HepG2 (cell line): ENCODE measurements around the gene LINGO3. TPM values are rescaled to one million over a fixed set of nuclear protein-coding genes. Genes with fewer than 3 reads are reported as not detected.

Experiments
- ATAC-seq: fragments of 200-7000 bp; cut with Tn5 transposase; 3 replicates; pipeline ENCODE4 v1.9.1; 2020; ENCODE audit warnings: mild to moderate bottlenecking, moderate library complexity
- BruUV-seq: library from RNA; stranded (reverse); fragments of 400-500 nt; replicated peaks from 2 replicates; lab custom pipeline; 2021; lab: Mats Ljungman, UMichigan
- CTCF ChIA-PET: fragments of 300-600 bp; formaldehyde crosslinking; extraction: SDS; loops from one replicate; lab custom pipeline; 2021; ENCODE audit warnings: low total read pairs, inconsistent platforms, low intra/inter-chr PET ratio; lab: Yijun Ruan, JAX
- POLR2A ChIA-PET: fragments of 350-600 bp; sonication (Branson Sonifier 250); formaldehyde crosslinking; loops from one replicate; lab custom pipeline; 2020; ENCODE audit warnings: antibody characterized with exemption, inconsistent platforms; lab: Yijun Ruan, JAX
- DNase-seq: peaks from one replicate; pipeline ENCODE4 v3.0.0-alpha.2; 2015; ENCODE audit warnings: low spot score
- FAIRE-seq: peaks from 3 replicates; lab custom pipeline; 2011; peaks lifted over from hg19 to GRCh38; lab: Jason Lieb, UNC
- H2AFZ ChIP-seq: one replicate; pipeline ENCODE4 v1.6.1; 2011; ENCODE audit warnings: low read length, inconsistent platforms
- H3K27ac ChIP-seq: fragments of 300-600 bp; 3 replicates; pipeline ENCODE4 v1.8.0; 2011; ENCODE audit warnings: mixed run types, mild to moderate bottlenecking, mixed read lengths, low read length, inconsistent platforms; ENCODE audit not compliant: insufficient read depth; ENCODE audit errors: extremely low read length
- H3K27me3 ChIP-seq, 2 experiments: fragments of 200-600 bp in 1 of 2; 2 replicates in 1 of 2; 3 replicates in 1 of 2; pipeline versions ENCODE4 v1.6.0 to v1.8.0; 2011; ENCODE audit warnings: low read length in 2 of 2, mild to moderate bottlenecking in 2 of 2, moderate library complexity in 2 of 2, inconsistent platforms in 1 of 2; ENCODE audit not compliant: insufficient read depth in 2 of 2, control insufficient read depth in 1 of 2
- H3K36me3 ChIP-seq, 2 experiments: fragments of 200-600 bp in 1 of 2; replicated peaks in 1 of 2; 2 replicates in 1 of 2; 3 replicates in 1 of 2; pipeline versions ENCODE4 v1.5.1 to v1.8.0; 2011; ENCODE audit warnings: low read length in 2 of 2, inconsistent platforms in 1 of 2; ENCODE audit not compliant: insufficient read depth in 2 of 2, control insufficient read depth in 1 of 2
- H3K4me1 ChIP-seq: 2 replicates; pipeline ENCODE4 v1.5.1; 2012; ENCODE audit warnings: low read length, inconsistent platforms; ENCODE audit not compliant: insufficient read depth
- H3K4me2 ChIP-seq: 2 replicates; pipeline ENCODE4 v1.6.0; 2011; ENCODE audit warnings: low read depth, low read length, inconsistent platforms
- H3K4me3 ChIP-seq, 3 experiments: fragments of 200-600 bp in 1 of 3; sonication (generic), shearing (Covaris generic) in 1 of 3; replicated peaks in 1 of 3; 2 replicates each; pipeline ENCODE4 v1.5.1; 2011 to 2016; ENCODE audit warnings: low read length in 3 of 3, inconsistent platforms in 2 of 3, low read depth in 2 of 3, mild to moderate bottlenecking in 2 of 3, control low read depth in 1 of 3, mixed read lengths in 1 of 3; ENCODE audit not compliant: insufficient read depth in 1 of 3
- H3K79me2 ChIP-seq: one replicate; pipeline ENCODE4 v1.6.1; 2011; ENCODE audit warnings: low read length, inconsistent platforms; ENCODE audit not compliant: insufficient read depth
- H3K9ac ChIP-seq: 2 replicates; pipeline ENCODE4 v1.6.0; 2011; ENCODE audit warnings: mild to moderate bottlenecking, low read depth, low read length, inconsistent platforms; ENCODE audit not compliant: insufficient read depth
- H3K9me3 ChIP-seq: 2 replicates; pipeline ENCODE4 v1.5.1; 2012; ENCODE audit warnings: mild to moderate bottlenecking, low read length
- H4K20me1 ChIP-seq: 2 replicates; pipeline ENCODE4 v1.6.0; 2011; ENCODE audit warnings: inconsistent platforms, mild to moderate bottlenecking, low read length, moderate library complexity; ENCODE audit not compliant: insufficient read depth
- ASH2L ChIP-seq: fragments of 300-600, 200-600 bp; sonication (generic); IDR thresholded peaks from 2 replicates; pipeline ENCODE4 v1.7.0; 2017; ENCODE audit warnings: low read depth, mild to moderate bottlenecking, moderate library complexity, mixed read lengths, low read length; ENCODE audit not compliant: insufficient read length
- CAMTA2 ChIP-seq: sonication (generic); formaldehyde crosslinking; IDR thresholded peaks from 2 replicates; pipeline ENCODE4 v1.4.0; 2020; ENCODE audit warnings: mild to moderate bottlenecking, missing genetic modification reagents, borderline replicate concordance
- FOXA3 ChIP-seq: IDR thresholded peaks from 2 replicates; pipeline ENCODE4 v1.6.1; 2016; ENCODE audit warnings: missing genetic modification reagents, missing compliant biosample characterization
- FOXK2 ChIP-seq: fragments of 450-650 bp; IDR thresholded peaks from 2 replicates; pipeline ENCODE4 v1.6.1; 2016
- HCFC1 ChIP-seq: fragments of 150-350 bp; IDR thresholded peaks from 2 replicates; pipeline ENCODE4 v1.6.1; 2014; ENCODE audit warnings: low read depth, low read length
- HOXD1 ChIP-seq: sonication (generic); formaldehyde crosslinking; IDR thresholded peaks from 2 replicates; pipeline ENCODE4 v1.5.0; 2020; ENCODE audit warnings: missing genetic modification reagents
- KDM2A ChIP-seq: sonication (generic); formaldehyde crosslinking; IDR thresholded peaks from 2 replicates; pipeline ENCODE4 v1.4.0; 2020; ENCODE audit warnings: low read depth, missing genetic modification reagents, borderline replicate concordance
- KDM4B ChIP-seq: sonication (generic); formaldehyde crosslinking; IDR thresholded peaks from 2 replicates; pipeline ENCODE4 v1.4.0; 2020; ENCODE audit warnings: missing genetic modification reagents
- NFIB ChIP-seq: sonication (generic); formaldehyde crosslinking; IDR thresholded peaks from 2 replicates; pipeline ENCODE4 v1.9.0; 2021; ENCODE audit warnings: missing genetic modification reagents, mild to moderate bottlenecking, borderline replicate concordance
- NR3C1 ChIP-seq: sonication (generic); formaldehyde crosslinking; IDR thresholded peaks from 2 replicates; pipeline ENCODE4 v1.4.0; 2020; ENCODE audit warnings: missing genetic modification reagents
- PHF21A ChIP-seq: sonication (generic); formaldehyde crosslinking; IDR thresholded peaks from 2 replicates; pipeline ENCODE4 v1.5.0; 2020; ENCODE audit warnings: mild to moderate bottlenecking, missing genetic modification reagents
- SMC3 ChIP-seq: IDR thresholded peaks from 2 replicates; pipeline ENCODE4 v1.6.1; 2011; ENCODE audit warnings: low read length, improper control_type of control experiment
- TAF15 ChIP-seq: fragments of 200-400 bp; formaldehyde crosslinking; IDR thresholded peaks from one replicate; pipeline ENCODE4 v1.6.1; 2018; ENCODE audit warnings: mild to moderate bottlenecking, low read depth, low read length; ENCODE audit not compliant: poor library complexity, severe bottlenecking
- ZBTB7A ChIP-seq: sonication (generic); formaldehyde crosslinking; IDR thresholded peaks from 2 replicates; pipeline ENCODE4 v1.8.0; 2022; ENCODE audit warnings: mild to moderate bottlenecking, missing genetic modification reagents
- ZMYM3 ChIP-seq: sonication (generic); formaldehyde crosslinking; IDR thresholded peaks from 2 replicates; pipeline ENCODE4 v1.5.1; 2020; ENCODE audit warnings: mild to moderate bottlenecking, missing genetic modification reagents
- ZNF30 ChIP-seq: sonication (generic); formaldehyde crosslinking; IDR thresholded peaks from 2 replicates; pipeline ENCODE4 v1.5.0; 2020; ENCODE audit warnings: mild to moderate bottlenecking, missing genetic modification reagents
- ZNF343 ChIP-seq: sonication (generic); formaldehyde crosslinking; IDR thresholded peaks from 2 replicates; pipeline ENCODE4 v1.4.0; 2020; ENCODE audit warnings: mild to moderate bottlenecking, missing genetic modification reagents
- ZNF460 ChIP-seq: sonication (generic); formaldehyde crosslinking; IDR thresholded peaks from 2 replicates; pipeline ENCODE4 v1.5.1; 2020; ENCODE audit warnings: missing genetic modification reagents, mild to moderate bottlenecking, borderline replicate concordance
- ZNF468 ChIP-seq: sonication (generic); formaldehyde crosslinking; IDR thresholded peaks from 2 replicates; pipeline ENCODE4 v1.8.0; 2022; ENCODE audit warnings: mild to moderate bottlenecking, moderate library complexity, missing genetic modification reagents
- ZNF790 ChIP-seq: sonication (generic); formaldehyde crosslinking; IDR thresholded peaks from 2 replicates; pipeline ENCODE4 v1.8.0; 2022; ENCODE audit warnings: missing genetic modification reagents, mild to moderate bottlenecking, borderline replicate concordance
- ZNF839 ChIP-seq: sonication (generic); formaldehyde crosslinking; IDR thresholded peaks from 2 replicates; pipeline ENCODE4 v1.4.0; 2020; ENCODE audit warnings: missing genetic modification reagents, mild to moderate bottlenecking, borderline replicate concordance
- ZNF878 ChIP-seq: sonication (generic); formaldehyde crosslinking; IDR thresholded peaks from 2 replicates; pipeline ENCODE4 v1.8.1; 2023; ENCODE audit warnings: mild to moderate bottlenecking, missing genetic modification reagents, moderate library complexity
- WGBS: methylation state at CpG from one replicate; pipeline ENCODE4 v1.1.6; 2017; ENCODE audit warnings: low lambda C conversion rate; 5-methylcytosine and 5-hydroxymethylcytosine counted together
- in situ Hi-C: cut with HindIII; loops from 2 replicates; pipeline ENCODE4 v1.10.0; 2017; ENCODE audit warnings: low pct_unique_long_range_greater_than_20kb; ENCODE audit not compliant: extremely low pct_ligation_motif_present
- intact Hi-C: fragments of 100-400 bp; cut with micrococcal nuclease; formaldehyde crosslinking; loops from one replicate; pipeline ENCODE4 v1.10.0; 2022; ENCODE audit not compliant: unreplicated experiment
- polyA plus RNA-seq, 8 experiments: library from polyadenylated mRNA; depleted of rRNA in 3 of 8; stranded (reverse) in 7 of 8; unstranded in 1 of 8; fragments of >200 nt; fragmentation: Illumina TruSeq in 4 of 8; extraction: Trizol in 4 of 8; gene quantifications; 2 replicates each; pipeline versions ENCODE4 v1.2.1 to v1.2.3, GENCODE V29; 2011 to 2016; ENCODE audit warnings: low read depth in 4 of 8, missing spikeins in 1 of 8, mixed read lengths in 1 of 8; ENCODE audit not compliant: insufficient read depth in 1 of 8
- total RNA-seq, 5 experiments: library from RNA; depleted of rRNA; stranded (reverse); fragments of >200 nt; fragmentation: Illumina TruSeq; extraction: Trizol; gene quantifications; 2 replicates each; pipeline ENCODE4 v1.2.3, GENCODE V29; 2016; ENCODE audit warnings: low read depth in 1 of 5
- TF ChIP-seq, protein P1 (sequence below): sonication (generic); formaldehyde crosslinking; conservative IDR thresholded peaks from 2 replicates; pipeline ENCODE4 v1.5.0; 2020; ENCODE audit warnings: missing genetic modification reagents
- TF ChIP-seq, protein P2 (sequence below): sonication (generic); formaldehyde crosslinking; IDR thresholded peaks from 2 replicates; pipeline ENCODE4 v1.8.0; 2023; ENCODE audit warnings: mild to moderate bottlenecking, missing genetic modification reagents

LINGO3 gene
- total and polyA plus RNA-seq, 2 of the 13 experiments (the other 11 are each of a cell fraction or from before 2014, with no cell fraction given), result not detected

DNA sequence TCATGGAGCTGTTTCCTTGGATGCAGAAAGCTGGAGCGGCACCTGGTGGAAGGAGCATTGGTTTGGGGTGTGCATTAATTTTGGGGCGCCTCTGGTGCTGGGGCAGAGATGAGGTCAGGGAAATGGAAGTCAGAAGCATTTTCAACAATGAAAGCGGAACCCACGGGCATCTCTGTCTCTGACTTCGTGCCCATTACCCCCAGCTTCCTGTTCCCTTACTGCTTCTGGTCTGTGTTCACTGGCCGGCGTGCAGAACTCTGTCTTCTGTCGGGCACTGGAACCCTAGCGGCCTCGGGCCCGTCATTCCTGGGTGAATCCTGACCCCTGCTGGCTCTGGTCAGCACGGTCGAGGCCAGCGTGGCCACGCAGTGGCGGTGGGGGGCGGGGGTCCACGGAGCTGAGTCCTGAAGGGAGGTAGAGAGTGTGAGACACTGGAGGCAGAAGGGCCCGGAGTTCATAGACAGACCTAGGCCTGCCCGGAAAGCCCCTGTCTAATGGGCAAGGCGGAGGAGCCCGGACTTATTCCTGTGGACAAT, 7.9 kb upstream of the LINGO3 start:
- BruUV-seq, result no TSS peak
- POLR2A ChIA-PET, result interaction anchor here (0.5 to 2.6 kb wide), 9 partner anchors 15 to 425 kb away, joined by 3 to 11 read pairs (median 3); partner anchors contain the start of genes AP3D1 and PLEKHJ1
- peak; percentile 56; the same call in 1 of the 2 replicates for TF ChIP-seq PHF21A (CRISPR knock-in tag)
- TF ChIP-seq TAF15, result no peak
- no peak for TF ChIP-seq FOXK2
- no peak for TF ChIP-seq ZNF839 (CRISPR knock-in tag)
- peak; percentile 89 for TF ChIP-seq KDM2A (CRISPR knock-in tag)
- 0 out of 2 replicates have a peak, but pooled peaks have one; percentile 0 for TF ChIP-seq ZNF790 (CRISPR knock-in tag)
- TF ChIP-seq ZMYM3 (CRISPR knock-in tag), result no peak
- TF ChIP-seq ZNF460 (CRISPR knock-in tag), result no peak
- TF ChIP-seq ASH2L, result no peak
- TF ChIP-seq NR3C1, result no peak
- TF ChIP-seq ZNF878 (CRISPR knock-in tag), result no peak
- no peak for TF ChIP-seq NFIB (CRISPR knock-in tag)
- TF ChIP-seq FOXA3 (CRISPR knock-in tag), result peak; percentile 34; the same call in 1 of the 2 replicates
- peak; percentile 52 for TF ChIP-seq SMC3
- no peak for TF ChIP-seq HCFC1
- TF ChIP-seq ZNF343 (CRISPR knock-in tag), result no peak
- no peak for TF ChIP-seq HOXD1 (CRISPR knock-in tag)
- no peak for TF ChIP-seq ZNF30 (CRISPR knock-in tag)
- TF ChIP-seq KDM4B (CRISPR knock-in tag), result no peak
- TF ChIP-seq ZNF468 (CRISPR knock-in tag), result no peak
- TF ChIP-seq CAMTA2 (CRISPR knock-in tag), result no peak
- TF ChIP-seq, protein P1, sequence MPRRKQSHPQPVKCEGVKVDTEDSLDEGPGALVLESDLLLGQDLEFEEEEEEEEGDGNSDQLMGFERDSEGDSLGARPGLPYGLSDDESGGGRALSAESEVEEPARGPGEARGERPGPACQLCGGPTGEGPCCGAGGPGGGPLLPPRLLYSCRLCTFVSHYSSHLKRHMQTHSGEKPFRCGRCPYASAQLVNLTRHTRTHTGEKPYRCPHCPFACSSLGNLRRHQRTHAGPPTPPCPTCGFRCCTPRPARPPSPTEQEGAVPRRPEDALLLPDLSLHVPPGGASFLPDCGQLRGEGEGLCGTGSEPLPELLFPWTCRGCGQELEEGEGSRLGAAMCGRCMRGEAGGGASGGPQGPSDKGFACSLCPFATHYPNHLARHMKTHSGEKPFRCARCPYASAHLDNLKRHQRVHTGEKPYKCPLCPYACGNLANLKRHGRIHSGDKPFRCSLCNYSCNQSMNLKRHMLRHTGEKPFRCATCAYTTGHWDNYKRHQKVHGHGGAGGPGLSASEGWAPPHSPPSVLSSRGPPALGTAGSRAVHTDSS (CRISPR knock-in tag), result no peak
- TF ChIP-seq, protein P2, sequence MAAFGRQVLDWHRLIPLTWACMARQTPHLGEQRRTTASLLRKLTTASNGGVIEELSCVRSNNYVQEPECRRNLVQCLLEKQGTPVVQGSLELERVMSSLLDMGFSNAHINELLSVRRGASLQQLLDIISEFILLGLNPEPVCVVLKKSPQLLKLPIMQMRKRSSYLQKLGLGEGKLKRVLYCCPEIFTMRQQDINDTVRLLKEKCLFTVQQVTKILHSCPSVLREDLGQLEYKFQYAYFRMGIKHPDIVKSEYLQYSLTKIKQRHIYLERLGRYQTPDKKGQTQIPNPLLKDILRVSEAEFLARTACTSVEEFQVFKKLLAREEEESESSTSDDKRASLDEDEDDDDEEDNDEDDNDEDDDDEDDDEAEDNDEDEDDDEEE (CRISPR knock-in tag), result no peak
- TF ChIP-seq ZBTB7A (CRISPR knock-in tag), result peak; percentile 86

More for the DNA sequence above, 7.9 kb upstream of the LINGO3 start:
- peaks cover 30% of the 10 kb centered on the region for H3K4me1 ChIP-seq
- in situ Hi-C loops, result loop anchor here (5.0 to 10.0 kb wide), 3 partner anchors 39 to 161 kb away; partner anchors contain the start of genes AP3D1, PLEKHJ1 and SF3A2
- H3K9me3 ChIP-seq, result peaks cover 9% of the 10 kb centered on the region
- DNase-seq (peak; percentile 55), ATAC-seq (peak; percentile 92), FAIRE-seq (peak; percentile 69)
- 5% methylated on average over 12 of the region's 22 CpGs for WGBS
- peak overlapping the region; percentile 83 for H3K4me2 ChIP-seq
- 0 out of 2 replicates have a peak overlapping the region, but pooled peaks have one; percentile 8 for H3K9ac ChIP-seq
- no peak overlapping the region for H3K27ac ChIP-seq
- CTCF ChIA-PET, result interaction anchor here (1.5 to 2.4 kb wide), 5 partner anchors 41 to 160 kb away, joined by 4 to 16 read pairs (median 8); partner anchors contain the start of genes PLEKHJ1 and SF3A2
- H3K4me3 ChIP-seq, result peak overlapping the region in 2 of 3 experiments; percentile 4 to 61; a peak in 4 of 6 replicates
- no peaks in the 10 kb centered on the region for H4K20me1 ChIP-seq
- peaks cover 5 to 7% of the 10 kb centered on the region in 2 experiments; a peak in 4 of 5 replicates for H3K27me3 ChIP-seq
- no peaks in the 10 kb centered on the region for H3K36me3 ChIP-seq
- no peaks in the 10 kb centered on the region for H3K79me2 ChIP-seq
- no peak overlapping the region for H2AFZ ChIP-seq
- intact Hi-C loops, result loop anchor here (1.0 to 10.0 kb wide), 3 partner anchors 41 to 299 kb away; partner anchors contain the start of genes PLEKHJ1 and SF3A2
